Gastroesophageal sphincter (tissue), 3 donors: ENCODE data around the gene APBA2.

Experiments
- EP300 ChIP-seq: sonication (generic); formaldehyde crosslinking; IDR thresholded peaks from one replicate; pipeline ENCODE4 v1.6.1; 2017; ENCODE audit warnings: antibody characterized with exemption, mild to moderate bottlenecking
- POLR2A ChIP-seq, 2 donors: fragments of 450-650 bp; IDR thresholded peaks; one replicate each; pipeline ENCODE4 v1.6.1; 2017; ENCODE audit warnings: antibody characterized with exemption in 2 of 2, mild to moderate bottlenecking in 2 of 2, moderate library complexity in 1 of 2
- POLR2AphosphoS5 ChIP-seq: sonication (generic); formaldehyde crosslinking; IDR thresholded peaks from one replicate; pipeline ENCODE4 v1.6.1; 2017; ENCODE audit warnings: antibody characterized with exemption
- TF ChIP-seq, protein P1 (sequence below), 4 experiments: fragments of 200-600 bp in 2 of 4; fragments of 450-650 bp in 2 of 4; sonication (generic) in 1 of 4; IDR thresholded peaks; one replicate each; pipeline ENCODE4 v1.5.1; 2017 to 2019; ENCODE audit warnings: antibody characterized with exemption in 4 of 4, mild to moderate bottlenecking in 2 of 4, moderate library complexity in 2 of 4

DNA sequence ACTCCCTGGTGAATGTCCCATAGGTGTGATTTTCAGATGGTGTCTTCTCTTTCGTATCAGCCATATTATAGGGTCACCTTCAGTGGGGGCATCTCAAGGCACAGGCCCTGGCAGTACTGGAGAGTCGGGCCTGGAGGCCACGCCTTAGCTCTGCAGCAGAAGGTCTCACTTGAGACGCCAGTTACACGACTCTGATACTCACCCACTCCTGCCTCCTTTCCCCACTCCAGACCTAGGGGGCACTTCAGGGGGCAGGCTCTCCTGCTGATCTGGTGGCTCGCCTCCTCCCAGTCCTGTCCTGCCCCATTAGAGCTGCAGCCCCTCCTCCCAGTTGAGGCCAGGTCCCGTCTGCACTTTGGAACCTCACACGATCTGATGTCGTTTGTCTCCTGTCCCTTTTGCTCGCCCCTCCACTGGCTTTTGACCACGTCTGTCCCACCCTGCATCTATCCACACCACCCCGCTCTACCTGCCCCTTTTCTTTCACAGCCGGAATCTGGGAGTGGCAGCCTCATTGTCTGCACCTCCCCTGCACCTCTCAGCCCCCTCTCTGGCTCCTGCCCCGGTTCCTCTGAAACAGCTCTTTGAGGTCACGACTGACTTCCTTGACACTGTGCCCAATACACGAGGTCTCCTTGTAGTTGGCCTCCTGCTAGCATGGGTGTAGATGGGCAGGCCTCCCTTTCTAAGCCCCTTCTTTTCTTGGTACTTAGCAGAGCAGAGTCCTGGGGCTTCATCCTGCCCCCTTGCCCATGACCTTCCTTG is 201.9 kb downstream of the APBA2 start:
- TF ChIP-seq, protein P1, sequence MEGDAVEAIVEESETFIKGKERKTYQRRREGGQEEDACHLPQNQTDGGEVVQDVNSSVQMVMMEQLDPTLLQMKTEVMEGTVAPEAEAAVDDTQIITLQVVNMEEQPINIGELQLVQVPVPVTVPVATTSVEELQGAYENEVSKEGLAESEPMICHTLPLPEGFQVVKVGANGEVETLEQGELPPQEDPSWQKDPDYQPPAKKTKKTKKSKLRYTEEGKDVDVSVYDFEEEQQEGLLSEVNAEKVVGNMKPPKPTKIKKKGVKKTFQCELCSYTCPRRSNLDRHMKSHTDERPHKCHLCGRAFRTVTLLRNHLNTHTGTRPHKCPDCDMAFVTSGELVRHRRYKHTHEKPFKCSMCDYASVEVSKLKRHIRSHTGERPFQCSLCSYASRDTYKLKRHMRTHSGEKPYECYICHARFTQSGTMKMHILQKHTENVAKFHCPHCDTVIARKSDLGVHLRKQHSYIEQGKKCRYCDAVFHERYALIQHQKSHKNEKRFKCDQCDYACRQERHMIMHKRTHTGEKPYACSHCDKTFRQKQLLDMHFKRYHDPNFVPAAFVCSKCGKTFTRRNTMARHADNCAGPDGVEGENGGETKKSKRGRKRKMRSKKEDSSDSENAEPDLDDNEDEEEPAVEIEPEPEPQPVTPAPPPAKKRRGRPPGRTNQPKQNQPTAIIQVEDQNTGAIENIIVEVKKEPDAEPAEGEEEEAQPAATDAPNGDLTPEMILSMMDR (IDR thresholded peaks at IDR 0.05): no peak
- TF ChIP-seq EP300 (no peak), POLR2A (IDR thresholded peaks at IDR 0.05) (no peak), POLR2AphosphoS5 (no peak)
